Testis (tissue), 2 donors: ENCODE measurements around the gene OXCT2.
"Not testable (repeated sequence)": the region's sequence is repeated elsewhere in the genome, so short reads cannot be mapped to it uniquely, and the experiment has no call there.

Experiments used
- CTCF ChIP-seq, 3 experiments: fragments of 450-650 bp in 2 of 3; fragments of 200-600 bp in 1 of 3; sonication (generic) in 1 of 3; IDR thresholded peaks; one replicate each; pipeline ENCODE4 v1.5.1; 2016 to 2019; ENCODE audit warnings: antibody characterized with exemption in 3 of 3, mild to moderate bottlenecking in 2 of 3, moderate library complexity in 1 of 3
- POLR2A ChIP-seq: fragments of 450-650 bp; IDR thresholded peaks from one replicate; pipeline ENCODE4 v1.6.1; 2017; ENCODE audit warnings: antibody characterized with exemption, mild to moderate bottlenecking, moderate library complexity

GRCh38 chr1:39763619-39764374, 7.4 kb downstream of the OXCT2 start:
- not testable (repeated sequence) for TF ChIP-seq CTCF (IDR thresholded peaks at IDR 0.05); POLR2A
